ENCODE data around the gene PI16. TPM values are rescaled to one million over a fixed set of nuclear protein-coding genes. Genes with fewer than 3 reads are reported as not detected.
"Not testable (repeated sequence)": the region's sequence is repeated elsewhere in the genome, so short reads cannot be mapped to it uniquely, and the experiment has no call there.

The PI16 gene
- total RNA-seq, 1 donor from 2014 or later = 2.5 TPM

GRCh38 chr6:36973647-36974046 lies 19.1 kb downstream of the PI16 start:
- intact Hi-C loops (cut with micrococcal nuclease) = no loop called here

GRCh38 chr6:36975231-36976006 lies 20.9 kb downstream of the PI16 start:
- intact Hi-C loops (cut with micrococcal nuclease) = no loop called here

DNA sequence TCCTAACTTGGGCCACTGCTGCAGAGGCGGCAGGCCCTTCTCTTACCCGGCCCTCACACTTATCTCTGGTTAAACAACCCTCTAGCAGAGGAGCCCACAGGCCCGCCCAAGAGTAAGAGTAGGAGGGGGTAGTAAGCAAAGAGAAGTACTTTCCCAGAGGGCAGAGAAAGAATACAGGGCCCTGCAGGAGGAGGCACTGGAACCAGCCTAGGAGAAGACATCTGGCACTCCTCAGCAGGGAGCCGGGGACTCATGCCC lies 21.4 kb downstream of the PI16 start:
- intact Hi-C loops (cut with micrococcal nuclease) = no loop called here

GRCh38 chr6:36976509-36976908 lies 22.0 kb downstream of the PI16 start:
- intact Hi-C loops (cut with micrococcal nuclease) = no loop called here

DNA sequence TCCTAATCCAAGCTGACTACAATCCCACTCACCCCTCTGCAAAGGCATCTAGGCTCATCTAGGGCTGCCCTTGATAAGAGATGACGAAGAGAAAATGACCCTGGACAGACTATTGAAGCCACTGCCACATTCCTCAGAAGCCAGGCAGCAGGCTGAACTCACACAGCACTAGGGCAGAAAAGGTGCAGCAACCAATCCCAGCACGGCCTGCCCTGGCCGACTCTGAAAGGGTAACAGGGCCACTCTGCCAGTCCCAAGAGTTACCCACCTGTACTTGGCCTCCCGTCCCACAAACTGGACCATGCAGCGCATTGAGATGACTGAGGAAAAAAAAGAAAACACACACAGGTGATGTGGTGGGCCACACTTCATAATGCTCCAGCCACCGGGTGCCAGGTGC lies 22.4 kb downstream of the PI16 start:
- intact Hi-C loops (cut with micrococcal nuclease) = no loop called here

DNA sequence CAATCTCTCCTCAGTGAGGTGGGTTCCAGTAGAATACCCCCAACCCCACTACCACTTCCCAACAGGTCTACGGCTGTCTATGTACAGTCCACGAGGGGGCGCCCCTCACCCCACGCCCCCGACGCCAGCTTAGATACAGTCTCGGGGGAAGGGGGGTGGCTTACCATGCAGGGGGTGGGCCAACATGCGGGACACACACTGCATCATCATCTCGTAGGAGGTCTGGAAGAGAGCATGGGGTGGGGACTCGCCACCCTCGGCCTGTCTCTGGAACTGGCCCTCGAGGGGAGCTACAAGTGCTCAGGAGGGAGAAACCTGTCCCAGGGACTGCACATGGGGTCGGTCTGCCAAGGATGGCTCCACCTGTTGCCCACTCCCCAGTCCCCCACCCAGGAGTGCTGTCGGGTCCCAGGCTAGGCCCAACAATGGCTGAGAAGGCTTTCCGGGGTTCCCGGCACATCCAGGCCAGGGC lies 23.0 kb downstream of the PI16 start:
- intact Hi-C loops (cut with micrococcal nuclease) = no loop called here

GRCh38 chr6:36978421-36979346 lies 24.1 kb downstream of the PI16 start:
- intact Hi-C loops (cut with micrococcal nuclease) = loop anchor here (1.0 kb wide), 4 partner anchors 40 to 93 kb away; partner anchors contain the start of gene C6orf89

GRCh38 chr6:36979347-36979742 lies 24.8 kb downstream of the PI16 start:
- intact Hi-C loops (cut with micrococcal nuclease) = loop anchor here (1.0 kb wide), 4 partner anchors 39 to 94 kb away; partner anchors contain the start of gene C6orf89

DNA sequence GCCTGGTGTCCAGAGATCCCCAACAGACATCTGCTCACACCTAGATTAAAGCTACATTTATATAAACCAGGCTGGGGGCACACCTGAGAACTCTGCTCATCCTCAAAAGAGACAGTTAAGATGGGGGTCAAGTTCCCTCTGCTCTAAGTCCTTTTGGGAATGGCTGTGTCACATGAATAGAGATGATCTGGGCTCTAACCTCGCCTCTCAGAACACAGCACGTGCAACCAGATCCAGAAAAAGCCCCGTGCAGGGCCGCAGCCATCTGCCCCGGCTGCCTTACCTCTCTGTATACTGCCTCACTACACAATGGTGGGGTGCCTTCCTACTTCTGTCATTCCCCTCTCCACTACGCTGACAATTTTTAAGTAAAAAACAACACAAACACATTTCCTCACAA lies 25.6 kb downstream of the PI16 start:
- intact Hi-C loops (cut with micrococcal nuclease) = loop anchor here (10.0 kb wide), 3 partner anchors 295 to 1055 kb away; partner anchors contain the start of genes CMTR1 and SRPK1

GRCh38 chr6:36980876-36981619 lies 26.5 kb downstream of the PI16 start:
- intact Hi-C loops (cut with micrococcal nuclease) = loop anchor here (10.0 kb wide), 3 partner anchors 296 to 1056 kb away; partner anchors contain the start of genes CMTR1 and SRPK1

DNA sequence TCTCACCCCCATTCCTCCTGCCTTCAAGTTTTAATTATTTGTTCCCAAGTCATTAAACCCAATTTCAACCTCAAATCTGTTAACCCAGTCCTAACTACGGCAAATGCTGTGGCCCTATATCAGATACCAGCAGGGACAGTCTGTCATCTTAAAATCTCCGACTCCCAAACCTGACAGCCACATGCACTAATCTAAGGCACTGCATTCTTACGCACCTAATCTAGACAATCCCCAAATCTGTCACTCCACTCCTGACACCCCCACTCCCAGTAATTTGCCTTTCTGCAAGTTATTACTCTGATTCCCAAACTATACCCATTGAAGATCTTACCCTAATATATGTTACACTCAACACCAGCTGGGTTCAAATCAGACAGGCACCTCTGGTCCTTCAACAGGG lies 29.0 kb downstream of the PI16 start:
- intact Hi-C loops (cut with micrococcal nuclease) = loop anchor here (10.0 kb wide), 3 partner anchors 299 to 1059 kb away; partner anchors contain the start of genes CMTR1 and SRPK1

- intact Hi-C loops (cut with micrococcal nuclease) = loop anchor here (5.0 to 10.0 kb wide), 4 partner anchors 300 to 1060 kb away; partner anchors contain the start of genes CMTR1, SRPK1 and STK38
Observed at GRCh38 chr6:36984581-36985416, 30.3 kb downstream of the PI16 start.

DNA sequence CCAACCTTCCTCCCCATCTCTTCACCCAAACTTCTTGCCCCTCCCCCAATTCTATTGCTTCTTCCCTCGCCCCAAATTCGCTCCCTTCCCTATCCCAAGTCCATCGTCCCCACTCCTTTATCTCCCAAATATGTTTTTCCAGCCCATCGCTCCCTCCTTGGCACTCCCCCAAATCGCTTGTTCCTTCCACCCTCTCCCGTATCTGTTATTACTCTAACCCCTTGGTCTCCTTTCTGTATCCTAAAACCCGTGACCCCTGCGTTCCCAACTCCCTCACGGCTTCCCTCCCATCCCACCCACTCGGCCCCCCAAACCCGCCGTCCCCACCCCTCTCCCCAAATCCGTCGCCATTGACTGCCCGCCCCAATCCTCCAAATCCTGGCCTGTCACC lies 30.9 kb downstream of the PI16 start:
- intact Hi-C loops (cut with micrococcal nuclease) = loop anchor here (5.0 to 10.0 kb wide), 4 partner anchors 301 to 1061 kb away; partner anchors contain the start of genes CMTR1, SRPK1 and STK38

DNA sequence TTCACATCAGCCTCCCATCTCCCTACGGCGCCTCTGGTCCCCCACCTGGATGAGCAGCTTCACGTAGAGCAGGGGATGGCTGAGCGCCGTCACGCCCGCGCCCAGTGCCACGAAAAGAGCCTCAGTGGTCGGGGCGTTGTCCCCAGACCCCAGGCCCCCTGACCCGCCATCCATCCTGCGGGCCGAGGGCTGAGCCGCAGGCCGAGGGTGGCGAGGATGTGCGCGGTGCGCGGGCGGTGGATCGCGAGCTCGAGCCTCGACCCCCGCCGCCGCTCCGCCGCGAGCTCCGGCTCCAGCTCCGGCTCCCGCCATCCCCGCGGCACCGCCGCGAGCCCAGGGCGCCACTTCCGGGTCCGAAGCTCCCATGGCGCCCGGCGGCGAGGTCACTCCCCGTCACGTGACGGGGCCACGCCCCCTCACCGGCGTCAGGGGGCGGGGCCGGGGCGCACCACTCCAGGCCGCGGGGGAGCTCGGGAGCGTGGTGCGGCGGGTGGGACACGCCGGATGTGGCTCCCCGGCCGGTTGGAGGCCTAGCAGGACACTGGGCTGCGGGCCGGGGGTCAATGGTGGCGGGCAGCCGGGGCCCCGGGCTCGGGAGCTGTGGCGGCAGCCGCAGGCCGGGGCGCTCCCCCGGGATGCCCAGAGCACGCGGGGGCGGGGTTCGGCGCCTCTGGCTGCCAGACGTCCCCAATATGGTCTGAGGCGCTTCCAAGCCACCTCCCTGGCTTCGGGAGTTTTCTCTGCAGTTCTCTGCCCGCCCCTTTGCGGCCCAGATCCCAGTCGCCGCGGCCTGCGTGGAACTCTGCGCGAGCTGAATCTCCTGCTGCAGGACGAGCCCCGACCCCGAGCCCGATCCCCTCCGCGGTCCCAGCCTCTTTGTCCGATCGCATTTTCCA lies 31.5 kb downstream of the PI16 start, which contains the start of gene MTCH1:
Gene MTCH1, minus strand, starts transcription at position 389 of the 896 bp plus-strand sequence. Its CDS starts 23 bp downstream, at position 366.
- intact Hi-C loops (cut with micrococcal nuclease) = loop anchor here (1.0 to 10.0 kb wide), 9 partner anchors 32 to 1061 kb away; partner anchors contain the start of genes C6orf89, CMTR1, SRPK1 and STK38

DNA sequence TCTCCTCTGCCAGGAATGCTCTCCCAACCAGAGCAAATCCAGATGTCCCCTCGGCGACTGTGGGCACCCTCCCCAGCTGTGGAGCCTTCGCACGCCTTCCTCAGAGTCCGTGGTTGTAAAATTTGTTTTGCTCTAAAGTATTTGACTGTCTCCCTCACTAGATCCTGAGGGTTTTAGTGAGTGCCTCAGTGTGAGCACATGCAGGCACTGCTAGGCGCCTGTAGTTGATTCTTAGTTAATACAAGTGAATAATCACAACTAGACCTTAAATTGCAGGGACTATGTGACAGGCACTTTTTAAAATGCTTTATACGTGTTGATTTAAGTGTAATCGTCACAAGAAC lies 32.1 kb downstream of the PI16 start:
- intact Hi-C loops (cut with micrococcal nuclease) = loop anchor here (1.0 to 10.0 kb wide), 9 partner anchors 32 to 1062 kb away; partner anchors contain the start of genes C6orf89, CMTR1, SRPK1 and STK38

GRCh38 chr6:36989264-36989663 lies 34.7 kb downstream of the PI16 start:
- intact Hi-C loops (cut with micrococcal nuclease) = loop anchor here (5.0 to 10.0 kb wide), 4 partner anchors 304 to 1064 kb away; partner anchors contain the start of genes CMTR1, SRPK1 and STK38

GRCh38 chr6:36990401-36990800 lies 35.9 kb downstream of the PI16 start:
- intact Hi-C loops (cut with micrococcal nuclease) = not testable (repeated sequence)

DNA sequence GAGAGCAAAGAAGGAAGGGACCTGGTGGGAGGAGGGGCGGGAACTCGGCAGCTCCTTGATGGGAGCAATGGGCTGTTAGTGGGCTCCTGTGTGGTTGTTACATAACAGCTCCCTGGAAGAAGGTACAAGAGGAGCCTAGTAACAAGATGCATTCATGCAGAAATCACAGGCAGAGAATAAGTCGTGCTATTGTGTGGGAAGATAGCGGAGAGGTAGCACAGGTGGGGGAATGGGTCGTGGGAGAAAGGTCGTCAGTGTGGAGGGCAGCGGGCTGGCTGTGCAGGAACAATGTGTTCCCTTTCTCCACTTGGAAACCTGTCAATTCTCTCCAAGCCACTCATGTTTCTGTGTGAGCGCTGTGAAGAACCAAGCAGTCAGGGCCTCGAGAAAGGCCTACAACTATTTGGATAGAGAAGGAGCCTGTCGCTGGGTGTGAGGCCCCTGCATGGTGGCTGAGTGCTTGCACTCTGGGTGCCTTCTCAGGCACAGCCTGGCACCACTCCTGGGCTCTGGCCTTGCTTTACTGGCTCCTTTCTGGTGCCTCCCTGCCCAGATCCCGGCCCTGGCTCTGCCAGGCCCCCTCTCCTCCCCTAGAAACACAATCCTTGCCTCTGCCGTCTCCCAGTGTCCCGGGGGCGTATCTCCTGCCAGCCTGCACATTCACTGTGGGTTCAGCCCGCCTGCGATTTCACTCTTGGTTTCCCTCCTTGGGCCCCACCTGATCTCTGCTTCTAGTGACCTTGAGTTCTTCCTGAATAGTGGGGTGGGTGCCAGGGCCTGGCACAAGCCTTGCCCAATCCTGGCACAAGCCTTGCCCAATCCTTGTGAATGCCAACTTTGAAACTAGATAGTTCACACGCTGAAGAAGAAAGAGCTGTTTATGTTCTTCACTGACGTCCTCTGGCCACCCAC lies 43.5 kb downstream of the PI16 start:
- intact Hi-C loops (cut with micrococcal nuclease) = no loop called here
